LoVo (cell line): ENCODE results near the gene MAG.

Source experiments
- DNase-seq: peaks from one replicate; pipeline ENCODE4 v3.0.0-alpha.2; 2016; ENCODE audit warnings: low spot score

The MAG gene

GRCh38 chr19:35299523-35300338 lies 7.8 kb downstream of the MAG start:
- DNase-seq = no peak

GRCh38 chr19:35300339-35300649 lies 8.3 kb downstream of the MAG start:
- no peak for DNase-seq

DNA sequence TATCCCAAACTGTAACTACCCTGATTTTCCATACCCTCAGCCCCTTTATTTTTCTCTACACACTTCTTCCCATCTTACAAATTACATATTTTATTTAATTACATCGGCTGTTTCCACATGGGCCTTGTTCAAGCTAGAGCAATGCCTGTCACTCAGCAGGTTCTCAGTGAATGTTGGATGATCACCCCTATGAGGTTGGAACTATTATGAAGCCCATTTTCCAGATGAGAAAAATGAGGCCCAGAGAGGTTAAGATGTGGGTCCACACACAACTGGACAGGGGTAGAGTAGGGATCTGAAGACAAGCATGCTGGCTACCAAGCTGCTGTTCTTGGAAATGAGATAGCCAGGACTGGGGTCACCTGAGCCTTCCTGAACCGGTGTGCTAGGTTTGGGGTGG lies 10.0 kb downstream of the MAG start:
- no peak for DNase-seq

- DNase-seq = no peak
Observed at GRCh38 chr19:35302446-35302845, 10.5 kb downstream of the MAG start.

GRCh38 chr19:35303357-35303915 lies 11.5 kb downstream of the MAG start:
- no peak for DNase-seq

GRCh38 chr19:35304036-35304435 lies 12.1 kb downstream of the MAG start:
- DNase-seq = no peak

GRCh38 chr19:35305181-35305580 lies 13.2 kb downstream of the MAG start:
- DNase-seq = no peak

DNA sequence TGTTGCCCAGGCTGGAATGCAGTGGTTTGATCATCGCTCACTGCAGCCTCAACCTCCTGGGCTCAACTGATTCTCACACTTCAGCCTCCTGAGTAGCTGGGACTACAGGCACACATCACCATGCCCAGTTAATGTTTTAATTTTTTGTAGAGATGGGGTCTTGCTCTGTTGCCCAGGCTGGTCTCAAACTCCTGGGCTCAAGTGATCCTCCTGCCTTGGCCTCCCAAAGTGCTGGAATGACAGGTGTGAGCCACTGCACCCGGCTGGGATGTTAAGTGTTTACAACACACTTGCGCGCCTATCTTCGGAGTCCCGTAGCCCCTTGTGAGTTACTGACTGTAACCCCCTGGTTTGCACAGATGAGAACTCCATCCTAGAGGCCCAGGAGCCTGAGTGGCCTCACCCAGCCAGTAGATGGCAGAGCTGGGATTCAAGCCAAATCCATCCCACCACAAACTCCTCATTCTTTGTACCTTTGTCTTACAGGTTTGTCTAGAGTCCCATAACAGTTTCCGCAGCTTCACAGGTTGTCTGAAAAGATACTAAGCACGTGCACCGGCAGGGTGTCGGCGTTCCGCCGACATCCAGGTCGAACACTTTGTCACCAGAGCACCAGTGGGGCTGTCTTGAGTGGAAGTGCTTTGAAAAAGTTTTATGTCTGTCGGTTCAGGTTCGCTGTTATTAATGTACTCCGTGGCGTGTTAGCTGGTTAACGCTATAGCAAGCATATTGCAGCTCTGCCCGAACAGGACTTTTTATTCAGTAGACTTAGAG lies 14.7 kb downstream of the MAG start:
- DNase-seq = no peak

DNA sequence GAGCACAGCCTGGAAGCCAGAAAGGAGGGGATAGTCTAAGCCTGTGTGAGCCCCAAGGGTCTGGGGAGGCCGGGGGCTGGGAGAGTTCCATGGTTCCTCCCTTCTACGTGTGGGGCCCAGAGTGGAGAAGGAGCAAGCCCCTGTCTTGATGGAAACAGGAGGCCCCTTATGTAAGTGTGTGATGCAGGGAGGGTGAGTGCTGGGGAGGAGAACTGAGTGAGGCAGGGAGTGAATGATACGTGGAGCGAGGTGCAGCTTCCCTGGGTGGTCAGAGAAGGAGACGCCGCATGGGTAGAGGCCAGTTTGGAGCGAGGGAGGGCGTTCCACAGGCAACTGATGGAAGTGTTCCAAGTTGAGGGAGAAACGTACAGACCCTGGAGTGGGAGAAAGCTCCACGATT lies 16.0 kb downstream of the MAG start:
- no peak for DNase-seq

- DNase-seq = no peak
Observed at GRCh38 chr19:35308910-35309309, 16.9 kb downstream of the MAG start.

DNA sequence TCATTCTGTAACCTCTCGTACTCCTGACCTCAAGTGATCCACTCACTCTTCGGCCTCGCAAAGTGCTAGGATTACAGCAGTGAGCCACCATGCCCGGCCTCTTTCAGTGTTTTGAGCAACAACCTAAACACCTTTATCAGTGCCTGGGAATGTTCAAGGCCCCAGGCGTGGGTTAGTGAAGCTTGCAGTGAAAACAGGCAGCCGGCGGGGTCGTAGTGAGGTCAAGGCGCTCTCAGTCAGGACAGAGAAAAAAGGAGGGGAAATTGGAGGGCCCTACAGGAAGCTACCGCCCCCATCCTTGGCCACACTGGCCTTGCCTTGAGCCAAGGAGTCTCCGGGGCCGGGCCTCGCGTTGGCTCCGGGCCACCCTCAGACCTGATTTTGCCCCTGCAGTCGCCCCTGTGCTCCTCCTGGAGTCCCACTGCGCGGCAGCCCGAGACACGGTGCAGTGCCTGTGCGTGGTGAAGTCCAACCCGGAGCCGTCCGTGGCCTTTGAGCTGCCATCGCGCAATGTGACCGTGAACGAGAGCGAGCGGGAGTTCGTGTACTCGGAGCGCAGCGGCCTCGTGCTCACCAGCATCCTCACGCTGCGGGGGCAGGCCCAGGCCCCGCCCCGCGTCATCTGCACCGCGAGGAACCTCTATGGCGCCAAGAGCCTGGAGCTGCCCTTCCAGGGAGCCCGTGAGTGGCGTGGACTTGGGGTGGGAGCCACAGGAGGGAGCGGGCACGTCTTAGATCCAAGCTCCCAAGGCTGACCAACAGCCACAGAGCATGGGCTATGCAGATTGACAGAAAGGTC lies 17.7 kb downstream of the MAG start:
- no peak for DNase-seq

- DNase-seq = no peak
Observed at GRCh38 chr19:35310331-35310730, 18.4 kb downstream of the MAG start.

DNA sequence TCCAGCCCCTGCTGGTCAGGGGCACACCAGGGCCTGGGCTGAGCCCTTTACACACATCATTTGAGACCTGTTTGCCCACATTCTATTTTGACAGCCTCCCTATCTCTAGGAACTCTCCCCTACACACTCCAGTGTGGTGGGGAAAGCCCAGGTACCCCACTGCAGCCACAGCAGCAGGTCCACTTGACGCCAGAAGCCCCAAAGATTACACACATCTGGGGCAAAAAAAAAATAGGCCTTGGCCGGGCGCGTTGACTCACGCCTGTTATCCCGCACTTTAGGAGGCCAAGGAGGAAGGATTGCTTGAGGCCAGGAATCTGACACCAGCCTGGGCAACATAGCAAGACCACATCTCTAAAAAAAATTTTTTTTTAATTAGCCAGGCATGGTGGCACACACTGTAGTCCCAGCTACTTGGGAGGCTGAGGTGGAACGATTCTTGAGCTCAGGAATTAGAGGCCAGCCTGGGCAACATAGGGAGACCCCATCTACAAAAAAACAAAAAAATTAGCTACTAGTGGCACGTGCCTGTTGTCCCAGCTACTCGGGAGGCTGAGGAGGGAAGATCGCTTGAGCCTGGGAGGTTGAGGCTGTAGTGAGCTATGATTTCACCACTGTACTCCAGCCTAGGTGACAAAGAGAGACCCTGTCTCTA lies 19.0 kb downstream of the MAG start:
- DNase-seq = no peak

- DNase-seq = no peak
Observed at GRCh38 chr19:35311901-35312665, 20.1 kb downstream of the MAG start.

DNA sequence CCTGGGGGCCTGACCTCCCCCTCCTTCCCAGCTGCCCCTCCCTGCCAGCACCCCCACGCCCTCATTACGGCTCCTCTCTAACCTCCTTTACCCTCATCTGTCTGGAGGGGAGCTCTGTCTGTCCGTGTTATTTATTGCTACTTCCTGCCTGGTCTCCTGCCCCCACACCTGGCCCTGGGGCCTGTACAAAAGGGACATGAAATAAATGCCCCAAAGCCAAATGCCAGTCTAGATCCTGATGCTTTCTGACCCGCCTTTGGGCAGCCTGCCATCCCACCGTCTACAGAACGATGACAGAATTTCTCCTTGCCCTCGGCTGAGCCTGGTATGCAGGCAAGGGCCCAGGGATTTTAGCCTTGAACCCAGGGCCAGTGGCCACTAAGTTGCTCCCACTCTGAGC lies 21.6 kb downstream of the MAG start:
- peak; percentile 32 for DNase-seq

DNA sequence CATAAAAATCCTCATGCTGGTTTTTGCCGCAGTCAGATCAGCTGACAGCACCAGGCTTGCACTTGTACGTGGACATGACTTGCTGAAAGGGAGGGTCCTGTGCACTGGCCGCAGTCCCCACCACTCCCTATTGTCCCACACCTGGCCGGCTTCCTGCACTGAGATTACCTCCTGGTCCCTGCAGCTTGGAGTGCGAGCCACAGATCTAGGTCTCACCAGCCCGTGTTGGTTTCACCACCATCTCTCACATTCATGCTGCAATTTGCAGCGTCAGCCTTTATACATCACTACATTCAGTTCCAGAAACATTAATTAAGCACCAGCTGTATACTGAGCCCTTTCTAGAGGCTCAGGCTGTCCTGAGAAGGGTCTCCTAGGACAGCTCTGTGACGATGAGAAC lies 22.1 kb downstream of the MAG start:
- no peak for DNase-seq

GRCh38 chr19:35314858-35315470 lies 23.0 kb downstream of the MAG start:
- no peak for DNase-seq

- no peak for DNase-seq
Observed at GRCh38 chr19:35315883-35316282, 23.9 kb downstream of the MAG start.

DNA sequence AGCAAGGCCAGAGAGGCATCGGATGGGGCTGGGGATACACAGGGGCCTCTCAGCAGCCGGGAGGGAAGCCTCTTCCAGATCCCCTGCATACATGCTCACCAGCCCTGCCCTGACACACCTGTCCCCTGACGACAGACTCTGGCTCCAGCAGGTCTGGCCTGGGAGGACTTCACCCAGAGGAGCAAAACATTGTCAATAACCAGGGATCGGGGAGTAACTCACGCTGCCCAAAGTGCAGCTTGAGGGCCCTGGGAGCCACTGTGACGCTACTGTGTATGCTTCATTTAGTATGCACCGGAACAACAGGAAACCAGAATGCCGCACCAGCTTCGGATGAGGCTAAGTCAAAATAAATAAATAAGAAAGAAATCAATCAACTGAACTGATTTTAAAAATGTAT lies 24.6 kb downstream of the MAG start:
- DNase-seq = no peak

- no peak for DNase-seq
Observed at GRCh38 chr19:35317464-35318043, 25.6 kb downstream of the MAG start.
